Gastrocnemius medialis (tissue), 4 donors: ENCODE data around the gene CCDC201.

ENCODE experiments used
- CTCF ChIP-seq, 5 experiments: fragments of 450-650 bp in 3 of 5; fragments of 200-600 bp in 2 of 5; sonication (generic) in 2 of 5; IDR thresholded peaks in 4 of 5; conservative IDR thresholded peaks in 1 of 5; 1 replicate in 4 of 5; 2 replicates in 1 of 5; pipeline ENCODE4 v1.5.1; 2016 to 2019; ENCODE audit warnings: antibody characterized with exemption in 5 of 5, mild to moderate bottlenecking in 3 of 5, moderate library complexity in 3 of 5
- POLR2A ChIP-seq, 2 donors: fragments of 450-650 bp; IDR thresholded peaks; one replicate each; pipeline ENCODE4 v1.6.1; 2017; ENCODE audit warnings: antibody characterized with exemption in 2 of 2, mild to moderate bottlenecking in 2 of 2, moderate library complexity in 2 of 2

- TF ChIP-seq POLR2A (IDR thresholded peaks at IDR 0.05): no peak
- no peak for TF ChIP-seq CTCF (IDR thresholded peaks at IDR 0.05 in 4 of 5, conservative IDR thresholded peaks at IDR 0.05 in 1 of 5)
Observed at GRCh38 chr7:45894665-45895062, 21.8 kb upstream of the CCDC201 start.
